DND-41 (cell line): ENCODE measurements around the gene HEMK1.

Experiments
- ATAC-seq: fragments of 200-7000 bp; cut with Tn5 transposase; 3 replicates; pipeline ENCODE4 v1.9.1; 2021; ENCODE audit warnings: low read depth; ENCODE audit not compliant: insufficient read depth
- DNase-seq: peaks from one replicate; pipeline ENCODE4 v3.0.0-alpha.2; 2020
- H2AFZ ChIP-seq: 2 replicates; pipeline ENCODE4 v1.6.0; 2012; ENCODE audit warnings: low read depth, low read length
- H3K27ac ChIP-seq: 2 replicates; pipeline ENCODE4 v1.5.1; 2012; ENCODE audit warnings: low read length, inconsistent platforms
- H3K27me3 ChIP-seq: fragments of 200-600 bp; sonication (generic); 2 replicates; pipeline ENCODE4 v1.6.0; 2012; ENCODE audit warnings: low read length, mild to moderate bottlenecking, inconsistent platforms; ENCODE audit not compliant: insufficient read depth, poor library complexity
- H3K36me3 ChIP-seq: 2 replicates; pipeline ENCODE4 v1.5.1; 2012; ENCODE audit warnings: low read length, inconsistent platforms; ENCODE audit not compliant: insufficient read depth
- H3K4me1 ChIP-seq: 2 replicates; pipeline ENCODE4 v1.5.1; 2012; ENCODE audit warnings: mild to moderate bottlenecking, low read length; ENCODE audit not compliant: insufficient read depth
- H3K4me2 ChIP-seq: 2 replicates; pipeline ENCODE4 v1.6.0; 2012; ENCODE audit warnings: mild to moderate bottlenecking, moderate library complexity, low read length, inconsistent platforms; ENCODE audit not compliant: insufficient read depth
- H3K4me3 ChIP-seq, 2 experiments: fragments of 200-600 bp in 1 of 2; shearing (Covaris generic) in 1 of 2; 2 replicates each; pipeline ENCODE4 v1.5.1; 2012 to 2016; ENCODE audit warnings: inconsistent platforms in 2 of 2, low read length in 2 of 2, mild to moderate bottlenecking in 2 of 2, low read depth in 1 of 2, moderate library complexity in 1 of 2
- H3K79me2 ChIP-seq: 2 replicates; pipeline ENCODE4 v1.6.0; 2012; ENCODE audit warnings: low read length, inconsistent platforms; ENCODE audit not compliant: insufficient read depth
- H3K9ac ChIP-seq: 2 replicates; pipeline ENCODE4 v1.6.0; 2012; ENCODE audit warnings: low read depth, mild to moderate bottlenecking, inconsistent platforms, low read length, moderate library complexity
- H3K9me3 ChIP-seq: 2 replicates; pipeline ENCODE4 v1.5.1; 2012; ENCODE audit warnings: low read length, moderate library complexity, mild to moderate bottlenecking, inconsistent platforms; ENCODE audit not compliant: insufficient read depth, severe bottlenecking
- H4K20me1 ChIP-seq: 2 replicates; pipeline ENCODE4 v1.6.0; 2012; ENCODE audit warnings: low read length; ENCODE audit not compliant: insufficient read depth
- CTCF ChIP-seq: IDR thresholded peaks from 2 replicates; pipeline ENCODE4 v1.5.1; 2012; ENCODE audit warnings: borderline replicate concordance, low read length, moderate library complexity, mild to moderate bottlenecking; ENCODE audit not compliant: poor library complexity, severe bottlenecking; ENCODE audit errors: extremely low read depth
- EZH2 ChIP-seq: IDR thresholded peaks from 3 replicates; pipeline ENCODE4 v1.6.1; 2012; ENCODE audit warnings: borderline replicate concordance, low read depth, mild to moderate bottlenecking, moderate library complexity, low read length, inconsistent platforms; ENCODE audit not compliant: severe bottlenecking

HEMK1 gene

DNA sequence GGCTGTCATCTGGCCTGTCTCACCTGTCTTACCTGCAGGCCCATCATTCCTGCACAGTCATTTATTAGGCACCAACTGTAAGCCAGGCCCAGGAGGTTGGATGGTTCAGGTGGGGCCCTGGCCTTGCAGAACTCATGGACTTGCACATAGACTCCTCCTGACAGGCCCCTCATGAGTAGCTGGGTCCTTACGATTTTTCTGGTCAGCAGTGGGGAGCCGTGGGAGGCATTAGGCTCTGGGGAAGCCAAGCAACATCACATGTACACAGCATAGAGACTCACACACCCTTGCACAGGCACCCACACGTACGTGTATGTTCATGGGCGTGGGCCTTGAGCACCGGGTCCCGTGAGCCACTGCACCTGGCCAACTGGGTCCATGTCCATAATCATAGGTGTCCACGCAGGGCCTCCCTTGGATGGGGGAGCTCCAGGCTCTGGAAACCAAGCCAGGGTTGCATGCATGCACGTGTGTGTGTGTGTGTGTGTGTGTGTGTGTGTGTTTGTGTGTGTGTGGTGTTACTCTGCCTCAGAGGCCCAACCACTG is 21.9 kb downstream of the HEMK1 start:
- H3K4me1 ChIP-seq = peaks cover 99% of the 10 kb centered on the region
- TF ChIP-seq CTCF (no peak), EZH2 (no peak)
- ATAC-seq (peak; percentile 2; the same call in 2 of the 3 replicates), DNase-seq (peak; percentile 52)
- H4K20me1 ChIP-seq = no peaks in the 10 kb centered on the region
- no peaks in the 10 kb centered on the region for H3K9me3 ChIP-seq
- H3K4me2 ChIP-seq = peak overlapping the region; percentile 55
- no peak overlapping the region for H2AFZ ChIP-seq
- H3K79me2 ChIP-seq = peaks cover 60% of the 10 kb centered on the region
- H3K36me3 ChIP-seq = peaks cover 10% of the 10 kb centered on the region; the same call in 1 of the 2 replicates
- peak overlapping the region in 1 of 2 experiments; percentile 34; a peak in 1 of 4 replicates for H3K4me3 ChIP-seq
- H3K9ac ChIP-seq = peak overlapping the region; percentile 53
- H3K27ac ChIP-seq = peak overlapping the region; percentile 94
- no peaks in the 10 kb centered on the region for H3K27me3 ChIP-seq

DNA sequence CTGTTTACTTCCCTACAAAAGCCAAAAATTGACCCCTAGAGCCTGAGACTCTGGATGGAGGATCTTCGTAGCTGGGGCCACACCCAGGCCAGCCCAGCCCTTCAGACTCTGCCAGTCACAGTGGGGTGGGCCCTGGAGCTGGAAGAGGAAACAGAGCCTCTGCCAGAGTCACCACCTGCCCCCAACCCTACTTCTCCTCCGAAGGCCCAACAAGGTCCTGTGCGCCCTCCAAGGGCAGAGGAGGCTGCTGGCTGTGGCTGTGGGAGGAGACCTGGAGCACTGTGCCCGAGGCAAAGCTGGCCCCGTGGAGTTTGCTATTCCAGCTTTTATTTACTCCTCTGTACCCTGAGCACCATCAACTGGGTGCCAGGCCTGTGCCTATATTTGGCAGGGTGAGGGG is 23.2 kb downstream of the HEMK1 start:
- peak; percentile 83 for DNase-seq
- H3K27ac ChIP-seq = peak overlapping the region; percentile 94
- peak overlapping the region in 1 of 2 experiments; percentile 3; a peak in 1 of 4 replicates for H3K4me3 ChIP-seq
- H3K36me3 ChIP-seq = no peaks in the 10 kb centered on the region
- H4K20me1 ChIP-seq = no peaks in the 10 kb centered on the region
- peak; percentile 51 for ATAC-seq
- peak overlapping the region; percentile 53 for H3K9ac ChIP-seq
- peak overlapping the region; percentile 31 for H3K4me2 ChIP-seq
- H2AFZ ChIP-seq = no peak overlapping the region
- H3K9me3 ChIP-seq = no peaks in the 10 kb centered on the region
- H3K4me1 ChIP-seq = peaks cover 94% of the 10 kb centered on the region
- TF ChIP-seq CTCF = peak; percentile 16
- no peak for TF ChIP-seq EZH2
- peaks cover 57% of the 10 kb centered on the region for H3K79me2 ChIP-seq
- H3K27me3 ChIP-seq = no peaks in the 10 kb centered on the region

DNA sequence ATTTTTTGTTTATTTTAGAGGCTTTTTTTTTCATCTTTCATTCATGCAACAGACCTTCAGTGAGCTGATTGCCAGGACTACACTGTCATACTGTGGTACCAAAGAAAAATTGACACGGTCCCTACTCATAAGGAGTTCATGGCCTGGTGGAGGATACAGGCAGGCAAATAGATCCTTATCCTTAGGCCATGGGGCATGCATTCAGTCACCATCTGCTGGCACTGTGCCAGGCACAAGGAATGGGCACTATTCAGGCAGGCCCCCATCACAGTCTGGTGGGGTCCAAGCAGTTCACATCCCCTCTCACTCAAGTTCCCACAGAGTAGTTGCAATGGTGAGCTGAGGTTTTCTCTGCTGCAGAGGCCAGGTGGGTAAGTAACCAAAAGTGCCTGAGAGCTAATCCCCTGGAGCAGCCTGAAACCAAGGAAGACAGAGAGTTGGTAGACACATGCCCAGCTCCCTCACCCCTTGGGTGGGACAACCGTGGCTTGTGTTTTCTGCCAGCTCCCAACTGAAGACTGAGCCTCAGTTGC is 25.0 kb downstream of the HEMK1 start:
- peak overlapping the region; percentile 53 for H3K9ac ChIP-seq
- TF ChIP-seq EZH2 (no peak), CTCF (no peak)
- no peaks in the 10 kb centered on the region for H3K36me3 ChIP-seq
- H3K27ac ChIP-seq = peak overlapping the region; percentile 94
- peaks cover 91% of the 10 kb centered on the region for H3K4me1 ChIP-seq
- DNase-seq = peak; percentile 76
- H3K79me2 ChIP-seq = peaks cover 65% of the 10 kb centered on the region
- H3K4me2 ChIP-seq = peak overlapping the region; percentile 10; the same call in 1 of the 2 replicates
- no peaks in the 10 kb centered on the region for H4K20me1 ChIP-seq
- no peaks in the 10 kb centered on the region for H3K27me3 ChIP-seq
- peak; percentile 25 for ATAC-seq
- no peak overlapping the region; a peak in 1 of 4 replicates for H3K4me3 ChIP-seq
- H2AFZ ChIP-seq = no peak overlapping the region
- H3K9me3 ChIP-seq = no peaks in the 10 kb centered on the region
